GM12892 (cell line): ENCODE results near the gene CEP120.

ENCODE experiments used
- POLR2A ChIP-seq: IDR thresholded peaks from 2 replicates; pipeline ENCODE4 v1.6.1; 2011; ENCODE audit warnings: low read depth, low read length, control low read depth
- POLR2AphosphoS5 ChIP-seq: IDR thresholded peaks from 2 replicates; pipeline ENCODE4 v1.6.1; 2011; ENCODE audit warnings: low read depth, low read length, control low read depth
- TAF1 ChIP-seq: IDR thresholded peaks from 2 replicates; pipeline ENCODE4 v1.6.1; 2011; ENCODE audit warnings: low read depth, mild to moderate bottlenecking, control low read depth, low read length, borderline replicate concordance

DNA sequence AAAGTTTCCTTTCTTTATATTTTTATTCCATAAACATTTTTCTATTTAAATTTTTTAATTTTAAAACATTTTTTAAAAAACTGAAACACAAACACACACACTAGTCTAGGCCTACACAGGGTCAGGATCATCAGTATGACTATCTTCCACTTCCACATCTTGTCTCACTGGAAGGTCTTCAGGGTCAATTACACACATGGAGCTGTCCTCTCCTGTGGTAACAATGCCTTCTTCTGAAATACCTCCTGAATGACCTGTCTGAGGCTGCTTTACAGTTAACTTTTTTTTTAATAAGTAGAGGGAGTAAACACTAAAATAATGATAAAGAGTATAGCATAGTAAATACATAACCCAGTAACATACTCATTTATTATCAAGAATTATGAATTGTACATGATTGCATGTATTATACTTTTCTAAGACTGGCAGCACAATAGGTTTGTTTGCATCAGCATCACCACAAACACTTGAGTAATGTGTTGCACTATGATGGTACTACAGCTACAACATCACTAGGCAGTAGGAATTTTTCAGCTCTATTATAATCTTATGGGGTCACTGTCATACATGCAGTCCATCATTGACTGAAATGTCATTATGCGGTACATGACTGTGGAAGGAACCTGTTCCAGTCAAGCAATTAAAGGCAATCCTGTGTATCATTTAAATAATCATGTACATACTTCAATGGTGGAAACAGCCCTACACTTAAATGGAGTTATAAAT is 17.4 kb upstream of the CEP120 start:
- TF ChIP-seq POLR2A (no peak), POLR2AphosphoS5 (no peak), TAF1 (no peak)
